Left ventricle myocardium inferior (tissue), 1 donor: Measurements from ENCODE around the gene TULP4. TPM values are rescaled to one million over a fixed set of nuclear protein-coding genes. Genes with fewer than 3 reads are reported as not detected.

ENCODE experiments used
- DNase-seq: peaks from one replicate; pipeline ENCODE4 v3.0.0-alpha.2; 2020
- H3K27ac ChIP-seq: fragments of 200-600 bp; replicated peaks from 2 replicates; pipeline ENCODE4 v1.8.0; 2021
- H3K27me3 ChIP-seq: fragments of 200-600 bp; 2 replicates; pipeline ENCODE4 v1.8.0; 2021; ENCODE audit warnings: low read depth
- H3K36me3 ChIP-seq: fragments of 200-600 bp; 2 replicates; pipeline ENCODE4 v1.8.0; 2021
- H3K4me1 ChIP-seq: fragments of 200-600 bp; 2 replicates; pipeline ENCODE4 v1.8.0; 2021
- H3K4me3 ChIP-seq: fragments of 200-600 bp; 2 replicates; pipeline ENCODE4 v1.8.0; 2021; ENCODE audit warnings: mild to moderate bottlenecking, moderate library complexity
- H3K9me3 ChIP-seq: fragments of 200-600 bp; replicated peaks from 2 replicates; pipeline ENCODE4 v1.8.0; 2021
- CTCF ChIP-seq: fragments of 200-600 bp; IDR thresholded peaks from 2 replicates; pipeline ENCODE4 v1.8.0; 2021; ENCODE audit warnings: antibody characterized with exemption, mild to moderate bottlenecking, borderline replicate concordance
- intact Hi-C: fragments of 100-400 bp; cut with micrococcal nuclease; formaldehyde crosslinking; loops from one replicate; pipeline ENCODE4 v1.11.0; 2022
- total RNA-seq: library from RNA; stranded (reverse); fragmentation: NEBNext Ultra II Directional; extraction: Animal tissue kit (Norgen Biotek cat#: 25700); gene quantifications from one replicate; pipeline ENCODE4 v1.2.1, GENCODE V29; 2021
- donor health status: DM: no; HTN: yes; CAD: no; lungs with severe emphysema.

TULP4 gene
- total RNA-seq, 1 donor from 2014 or later: 111 TPM

GRCh38 chr6:158497620-158498019 lies 185.4 kb downstream of the TULP4 start:
- intact Hi-C loops: no loop called here
- H3K27me3 ChIP-seq: no peaks in the 10 kb centered on the region
- no peaks in the 10 kb centered on the region for H3K9me3 ChIP-seq
- H3K36me3 ChIP-seq: peaks cover 69% of the 10 kb centered on the region
- TF ChIP-seq CTCF: no peak
- H3K4me3 ChIP-seq: no peak overlapping the region
- H3K27ac ChIP-seq: no peak overlapping the region
- no peaks in the 10 kb centered on the region for H3K4me1 ChIP-seq
- DNase-seq: no peak

GRCh38 chr6:158498362-158498761 lies 186.1 kb downstream of the TULP4 start:
- no peak overlapping the region for H3K4me3 ChIP-seq
- no peaks in the 10 kb centered on the region for H3K4me1 ChIP-seq
- no peaks in the 10 kb centered on the region for H3K9me3 ChIP-seq
- no peaks in the 10 kb centered on the region for H3K27me3 ChIP-seq
- no peak for DNase-seq
- H3K27ac ChIP-seq: no peak overlapping the region
- H3K36me3 ChIP-seq: peaks cover 70% of the 10 kb centered on the region
- intact Hi-C loops: no loop called here
- TF ChIP-seq CTCF: no peak

GRCh38 chr6:158499601-158500000 lies 187.3 kb downstream of the TULP4 start:
- no peaks in the 10 kb centered on the region for H3K27me3 ChIP-seq
- H3K36me3 ChIP-seq: peaks cover 62% of the 10 kb centered on the region
- intact Hi-C loops: no loop called here
- no peak overlapping the region for H3K27ac ChIP-seq
- H3K4me3 ChIP-seq: no peak overlapping the region
- no peak for DNase-seq
- TF ChIP-seq CTCF: no peak
- H3K9me3 ChIP-seq: no peaks in the 10 kb centered on the region
- no peaks in the 10 kb centered on the region for H3K4me1 ChIP-seq

GRCh38 chr6:158500016-158500735 lies 187.9 kb downstream of the TULP4 start:
- DNase-seq: no peak
- Histone ChIP-seq H3K27ac (no peak overlapping the region), H3K36me3 (peaks cover 57% of the 10 kb centered on the region), H3K9me3 (no peaks in the 10 kb centered on the region), H3K4me3 (no peak overlapping the region), H3K27me3 (no peaks in the 10 kb centered on the region), H3K4me1 (no peaks in the 10 kb centered on the region)
- no peak for TF ChIP-seq CTCF
- intact Hi-C loops: no loop called here

- TF ChIP-seq CTCF: no peak
- intact Hi-C loops: no loop called here
- H3K4me1 ChIP-seq: no peaks in the 10 kb centered on the region
- H3K4me3 ChIP-seq: no peak overlapping the region
- H3K9me3 ChIP-seq: no peaks in the 10 kb centered on the region
- H3K27ac ChIP-seq: no peak overlapping the region
- H3K36me3 ChIP-seq: peaks cover 49% of the 10 kb centered on the region
- no peak for DNase-seq
- H3K27me3 ChIP-seq: no peaks in the 10 kb centered on the region
Observed at GRCh38 chr6:158501360-158502262, 189.3 kb downstream of the TULP4 start.
